Fibroblast of skin of abdomen (primary cell): ENCODE results near the gene BDNF.
"Not testable (repeated sequence)": the region's sequence is repeated elsewhere in the genome, so short reads cannot be mapped to it uniquely, and the experiment has no call there.

ENCODE experiments used
- DNase-seq: peaks from one replicate; pipeline ENCODE4 v3.0.0-alpha.2; 2013

The BDNF gene

GRCh38 chr11:27665508-27666101, 34.6 kb downstream of the BDNF start:
- DNase-seq = not testable (repeated sequence)

GRCh38 chr11:27663326-27663725, 36.9 kb downstream of the BDNF start:
- no peak for DNase-seq

DNA sequence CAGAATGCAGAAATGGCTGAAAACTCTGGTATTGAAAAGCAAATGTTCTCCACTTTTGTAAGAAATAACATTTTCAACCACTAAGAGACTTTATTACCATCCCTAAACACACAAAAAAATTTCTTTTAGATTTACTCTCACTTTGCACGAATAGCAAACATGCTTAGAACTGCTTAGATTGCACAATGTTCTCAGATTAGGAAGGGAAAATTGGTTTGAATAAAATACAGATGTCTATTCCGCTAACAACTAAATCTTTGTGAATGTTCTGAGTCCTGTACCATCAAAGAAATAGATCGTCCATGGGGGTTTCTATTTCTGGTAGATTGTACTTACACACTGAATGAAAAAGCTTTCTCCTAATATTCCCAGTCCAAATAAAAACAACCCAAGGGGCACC, 40.1 kb downstream of the BDNF start:
- DNase-seq = no peak

DNA sequence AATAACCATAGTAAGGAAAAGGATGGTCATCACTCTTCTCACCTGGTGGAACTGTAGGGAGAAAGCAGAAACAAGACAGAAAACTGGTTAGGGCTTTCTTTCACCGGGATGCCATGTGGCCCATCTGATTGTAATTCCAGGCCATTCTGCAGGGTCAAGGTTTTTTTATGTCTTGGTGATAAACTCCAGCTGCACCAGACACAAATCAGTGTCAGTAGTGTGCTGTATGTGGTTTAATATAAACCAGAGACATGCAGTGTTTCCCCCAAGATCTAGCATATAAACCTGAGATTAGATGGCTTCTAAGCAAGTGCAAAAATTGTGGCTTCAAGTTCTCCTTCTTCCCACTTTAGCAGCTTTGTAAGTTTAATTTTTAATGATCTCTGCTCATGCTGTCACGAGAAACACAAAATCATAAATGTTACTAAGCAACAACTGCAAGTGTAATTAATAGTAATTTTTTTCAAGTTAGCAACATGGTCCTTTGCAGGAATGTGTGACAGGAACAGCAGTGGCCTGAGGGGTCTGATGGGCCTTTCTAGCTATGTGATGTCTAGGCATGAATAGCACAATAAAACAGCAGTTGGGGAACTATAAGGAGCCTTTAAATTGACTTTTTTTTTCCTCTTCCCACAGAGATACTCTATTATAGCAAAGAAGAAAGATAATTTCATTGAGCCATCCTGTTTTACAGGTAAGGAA, 41.6 kb downstream of the BDNF start:
- no peak for DNase-seq

DNA sequence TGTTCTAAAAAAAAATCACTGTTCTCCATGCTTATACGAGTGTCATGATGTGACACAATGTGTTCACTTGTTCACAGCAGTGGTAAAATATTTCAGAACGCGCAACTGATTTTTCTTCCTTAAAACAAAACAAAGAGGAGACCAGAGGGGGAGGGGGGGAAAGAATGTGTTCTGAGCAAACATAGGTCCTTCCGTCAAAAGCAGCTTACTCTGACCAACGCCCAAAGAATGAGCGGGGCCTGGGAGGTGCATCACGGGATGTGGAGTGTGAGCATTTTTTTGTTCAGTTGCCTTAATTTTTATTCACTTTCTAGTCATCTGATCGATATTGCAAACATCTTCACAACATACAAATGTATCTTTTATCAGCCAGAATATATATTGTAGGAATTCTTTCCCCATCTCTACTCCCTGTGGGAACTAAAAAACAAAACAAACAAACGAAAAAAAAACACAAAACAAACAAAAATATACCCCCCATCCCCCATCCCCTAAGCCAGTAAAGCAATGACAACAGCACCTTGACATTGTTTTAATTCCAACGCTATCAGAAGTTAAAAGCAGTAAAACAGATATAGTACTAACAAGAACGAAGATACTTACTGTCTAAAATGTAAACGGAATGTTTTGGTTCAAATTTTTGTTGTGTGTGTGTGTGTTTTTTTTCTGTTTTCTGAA, 43.3 kb downstream of the BDNF start:
- no peak for DNase-seq

DNA sequence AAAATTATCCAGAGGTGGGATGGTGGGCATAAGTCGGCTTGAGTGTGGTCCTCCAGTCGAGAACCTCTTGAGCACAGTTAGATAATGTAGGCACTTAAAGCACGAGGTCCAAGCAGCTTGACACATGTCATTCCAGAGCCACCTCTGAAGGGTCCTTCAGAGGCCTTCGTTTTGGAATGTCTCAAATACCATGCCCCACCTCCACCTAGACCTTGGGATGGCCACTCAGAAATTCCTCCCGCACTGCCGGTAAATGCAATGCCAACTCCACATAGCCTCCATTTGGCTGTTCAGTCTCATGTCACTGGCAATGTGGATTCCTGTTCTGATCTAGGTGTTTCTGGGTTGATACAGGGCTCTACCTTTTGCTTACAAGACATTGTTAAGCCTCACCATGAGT, 43.9 kb downstream of the BDNF start:
- DNase-seq = no peak

DNA sequence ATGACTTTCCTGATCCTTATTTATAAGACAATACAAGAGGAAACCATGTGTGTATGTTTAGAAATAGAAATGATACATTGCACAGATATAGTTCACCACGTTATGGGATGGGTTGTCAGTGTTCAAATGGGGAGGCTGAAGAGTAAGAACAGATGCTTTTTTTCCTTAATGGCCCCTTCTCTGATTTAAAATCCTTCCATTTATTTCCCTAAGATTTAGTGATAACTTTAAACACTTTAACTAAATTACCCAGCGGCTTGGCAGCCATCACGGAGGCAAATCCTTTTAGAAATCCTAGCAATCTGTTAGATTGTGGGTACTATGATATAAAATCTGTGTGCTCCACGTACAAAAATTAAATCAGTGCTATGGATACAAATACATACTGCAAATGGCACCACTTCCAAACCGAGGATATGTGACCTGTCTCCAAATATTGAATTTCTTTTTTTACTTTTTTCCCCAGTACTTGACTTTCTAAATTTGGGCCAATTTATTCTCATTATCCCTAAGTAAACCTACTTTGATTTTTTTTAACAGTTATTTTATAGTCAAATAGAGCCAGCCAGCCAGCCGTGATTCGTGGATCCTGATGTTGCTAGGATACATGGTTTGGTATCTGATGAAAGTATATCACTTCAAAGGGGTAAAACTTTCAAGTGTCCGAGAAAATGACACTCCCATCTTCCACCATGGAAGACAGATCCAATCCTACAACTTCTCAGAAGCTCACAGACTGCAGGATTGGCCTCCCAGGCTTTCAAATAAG, 46.1 kb downstream of the BDNF start:
- no peak for DNase-seq

- no peak for DNase-seq
These were observed 48.5 kb downstream of the BDNF start for GRCh38 chr11:27651711-27652110.

- DNase-seq = no peak
These were observed 49.3 kb downstream of the BDNF start for GRCh38 chr11:27650988-27651387.

DNA sequence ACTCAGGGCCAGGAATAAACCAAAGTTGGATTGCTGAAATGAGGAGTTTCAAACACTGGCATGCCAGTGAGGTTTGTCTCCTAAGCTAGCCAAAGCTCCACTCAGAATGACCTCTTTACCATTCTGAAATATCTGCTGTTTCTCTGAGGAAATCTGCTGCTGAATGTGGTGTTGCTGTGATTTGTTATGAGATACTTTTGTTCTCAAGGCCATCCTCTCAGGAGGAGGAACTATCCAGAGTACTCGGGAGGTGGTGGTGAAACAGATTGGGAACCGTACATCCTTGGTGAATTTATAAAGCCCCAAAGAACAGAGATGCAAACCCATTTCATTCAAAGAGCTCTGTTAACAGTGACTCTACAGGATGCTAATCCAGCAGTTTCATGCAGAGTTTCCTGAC, 50.5 kb downstream of the BDNF start:
- no peak for DNase-seq

DNA sequence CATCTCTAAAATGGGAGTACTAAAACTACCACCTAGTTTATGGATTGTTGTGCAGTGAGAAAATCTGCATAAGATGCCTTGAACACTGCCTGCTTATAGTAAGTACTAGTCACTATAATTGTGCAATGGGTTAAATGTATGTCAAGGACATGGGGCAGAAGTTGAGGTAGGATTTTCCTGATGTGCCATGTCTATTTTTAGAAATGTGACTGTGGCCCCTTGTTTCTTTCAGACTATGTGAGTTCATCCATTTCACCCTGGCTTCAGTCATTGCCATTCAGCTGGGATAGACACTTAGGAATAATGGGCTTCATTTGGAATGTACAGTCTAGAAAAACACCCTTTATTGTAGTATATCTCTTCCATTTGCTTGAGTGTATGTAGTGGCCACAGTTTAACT, 51.4 kb downstream of the BDNF start:
- DNase-seq = no peak

GRCh38 chr11:27646051-27646818, 54.0 kb downstream of the BDNF start:
- no peak for DNase-seq

DNA sequence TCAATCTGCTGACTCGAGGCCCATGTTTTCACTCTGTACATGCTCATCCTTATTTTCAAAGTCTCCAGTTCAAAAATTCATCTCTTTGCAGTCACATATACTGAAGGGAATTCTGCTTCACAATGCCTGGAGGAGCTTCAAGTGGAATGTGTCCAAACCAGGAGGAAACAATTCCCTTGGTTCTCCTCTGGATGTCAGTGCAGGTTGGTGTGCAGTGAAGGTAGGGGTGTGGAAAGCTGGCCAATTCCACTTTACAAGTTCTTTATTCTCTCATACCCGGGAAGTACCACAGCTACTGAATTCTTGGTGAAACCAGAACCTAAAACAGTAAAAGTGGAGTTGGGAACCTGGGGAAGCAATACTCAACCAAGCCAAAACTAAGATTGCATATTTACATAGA, 57.3 kb downstream of the BDNF start:
- no peak for DNase-seq

- DNase-seq = no peak
These were observed 59.3 kb downstream of the BDNF start for GRCh38 chr11:27640954-27641353.

GRCh38 chr11:27635567-27636037, 64.7 kb downstream of the BDNF start:
- no peak for DNase-seq

DNA sequence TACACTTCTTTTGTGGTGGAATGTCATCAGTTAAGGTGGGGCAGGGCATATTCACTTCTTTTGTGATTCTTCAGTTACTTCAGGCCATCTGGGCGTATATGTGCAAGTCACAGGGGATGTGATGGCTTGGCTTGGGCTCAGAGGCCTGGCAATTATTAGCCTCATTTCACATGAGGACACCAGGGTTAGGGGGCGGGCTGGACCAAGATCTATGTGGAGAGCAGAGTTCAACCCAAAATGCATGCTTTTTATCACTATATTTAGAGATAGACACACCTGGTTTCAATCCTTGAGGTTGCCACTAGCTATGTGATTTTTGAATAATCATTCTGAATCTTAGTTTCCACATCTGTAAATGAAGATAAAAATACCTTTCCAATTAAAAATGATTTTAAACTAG, 65.5 kb downstream of the BDNF start:
- DNase-seq = not testable (repeated sequence)

- not testable (repeated sequence) for DNase-seq
These were observed 66.0 kb downstream of the BDNF start for GRCh38 chr11:27634282-27634681.

GRCh38 chr11:27629023-27629422, 71.2 kb downstream of the BDNF start:
- not testable (repeated sequence) for DNase-seq

DNA sequence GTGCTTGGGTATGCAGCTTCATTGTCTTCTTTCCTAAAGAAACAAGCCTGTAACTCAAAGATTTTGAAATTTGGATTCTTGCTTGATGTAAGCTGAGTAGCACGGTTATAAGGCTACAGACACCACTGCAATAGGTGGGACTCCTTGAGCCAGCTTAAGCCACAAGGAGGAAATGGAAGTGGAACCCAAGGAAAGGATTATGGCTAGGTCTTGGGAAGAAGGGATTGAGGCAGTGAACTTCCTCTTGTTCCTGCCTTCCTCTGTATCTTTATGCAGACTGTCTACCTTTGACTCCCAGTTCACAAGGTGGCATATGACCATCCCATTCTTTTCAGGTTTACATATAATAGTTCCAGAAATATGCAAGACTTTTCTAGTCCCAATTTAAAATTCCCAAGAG, 72.3 kb downstream of the BDNF start:
- no peak for DNase-seq

DNA sequence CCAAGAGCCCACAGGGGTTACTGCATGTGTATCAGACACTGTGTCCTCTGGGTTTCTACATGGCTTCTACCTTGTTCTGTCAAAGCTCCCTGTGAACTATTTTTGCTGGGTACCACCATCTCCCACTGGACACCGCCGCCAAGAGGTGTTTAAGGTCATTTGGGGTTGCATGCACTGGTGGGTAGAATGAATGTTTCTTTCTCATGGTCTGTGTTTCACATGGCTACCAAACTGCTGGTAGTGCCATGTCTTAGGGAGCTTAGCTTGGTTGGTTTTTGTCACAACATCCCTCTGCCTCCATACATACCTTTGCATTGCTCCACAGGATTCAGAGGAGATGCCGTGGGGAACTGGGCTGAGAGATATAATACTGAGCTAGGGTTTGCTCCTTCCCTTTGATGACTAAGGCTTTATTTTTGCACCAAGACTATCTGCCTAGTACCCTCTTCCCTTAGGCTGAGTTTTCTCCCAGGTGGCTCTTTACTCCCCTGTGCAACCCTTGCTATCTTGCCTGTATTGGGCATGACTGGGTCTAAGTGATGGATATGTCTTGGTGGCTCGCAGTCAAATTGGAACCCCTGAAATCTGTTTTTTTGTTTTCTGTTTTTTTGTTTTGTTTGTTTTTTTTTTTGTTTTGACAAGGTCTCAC, 73.2 kb downstream of the BDNF start:
- DNase-seq = no peak

GRCh38 chr11:27626269-27626937, 73.9 kb downstream of the BDNF start:
- no peak for DNase-seq
